Measurements from ENCODE around the gene OTUD3.
"Not testable (repeated sequence)": the region's sequence is repeated elsewhere in the genome, so short reads cannot be mapped to it uniquely, and the experiment has no call there.

OTUD3 gene

GRCh38 chr1:19926296-19927129 lies 44.3 kb downstream of the OTUD3 start:
- TF ChIP-seq CTCF (IDR thresholded peaks at IDR 0.05; ENCODE audit: insufficient read depth, low read length, poor library complexity, severe bottlenecking) = no peak
- Histone ChIP-seq H3K27me3 (replicated peaks; ENCODE audit: control insufficient read depth, insufficient read depth, low read length) (no peaks in the 10 kb centered on the region), H3K36me3 (ENCODE audit: control insufficient read depth, insufficient read depth, low read length) (no peaks in the 10 kb centered on the region), H3K4me3 (replicated peaks; ENCODE audit: low read depth, low read length) (no peak overlapping the region)
- DNase-seq (ENCODE audit: extremely low read depth, insufficient read length) = no peak

- H3K27me3 ChIP-seq (replicated peaks; ENCODE audit: control insufficient read depth, insufficient read depth, low read length); DNase-seq (ENCODE audit: extremely low read depth, insufficient read length); H3K4me3 ChIP-seq (replicated peaks; ENCODE audit: low read depth, low read length); H3K36me3 ChIP-seq (ENCODE audit: control insufficient read depth, insufficient read depth, low read length): not testable (repeated sequence)
Observed at GRCh38 chr1:19927130-19927421, 44.9 kb downstream of the OTUD3 start.

GRCh38 chr1:19932866-19933265 lies 50.7 kb downstream of the OTUD3 start:
- H3K4me3 ChIP-seq (replicated peaks; ENCODE audit: low read depth, low read length) = no peak overlapping the region
- no peak for DNase-seq (ENCODE audit: extremely low read depth, insufficient read length)
- H3K36me3 ChIP-seq (ENCODE audit: control insufficient read depth, insufficient read depth, low read length) = no peaks in the 10 kb centered on the region
- no peak for TF ChIP-seq CTCF (IDR thresholded peaks at IDR 0.05; ENCODE audit: insufficient read depth, low read length, poor library complexity, severe bottlenecking)
- H3K27me3 ChIP-seq (replicated peaks; ENCODE audit: control insufficient read depth, insufficient read depth, low read length) = no peaks in the 10 kb centered on the region; the same call in 1 of the 2 replicates

- Histone ChIP-seq H3K4me3 (replicated peaks; ENCODE audit: low read depth, low read length) (no peak overlapping the region), H3K27me3 (replicated peaks; ENCODE audit: control insufficient read depth, insufficient read depth, low read length) (no peaks in the 10 kb centered on the region; the same call in 1 of the 2 replicates), H3K36me3 (ENCODE audit: control insufficient read depth, insufficient read depth, low read length) (no peaks in the 10 kb centered on the region)
- no peak for DNase-seq (ENCODE audit: extremely low read depth, insufficient read length)
- TF ChIP-seq CTCF (IDR thresholded peaks at IDR 0.05; ENCODE audit: insufficient read depth, low read length, poor library complexity, severe bottlenecking) = no peak
Observed at GRCh38 chr1:19934336-19934735, 52.1 kb downstream of the OTUD3 start.

GRCh38 chr1:19936061-19936750 lies 54.0 kb downstream of the OTUD3 start:
- Histone ChIP-seq H3K27me3 (replicated peaks; ENCODE audit: control insufficient read depth, insufficient read depth, low read length) (no peaks in the 10 kb centered on the region; the same call in 1 of the 2 replicates), H3K4me3 (replicated peaks; ENCODE audit: low read depth, low read length) (no peak overlapping the region), H3K36me3 (ENCODE audit: control insufficient read depth, insufficient read depth, low read length) (no peaks in the 10 kb centered on the region)
- TF ChIP-seq CTCF (IDR thresholded peaks at IDR 0.05; ENCODE audit: insufficient read depth, low read length, poor library complexity, severe bottlenecking) = no peak
- DNase-seq (ENCODE audit: extremely low read depth, insufficient read length) = no peak

GRCh38 chr1:19938472-19938871 lies 56.3 kb downstream of the OTUD3 start:
- Histone ChIP-seq H3K4me3 (replicated peaks; ENCODE audit: low read depth, low read length) (no peak overlapping the region), H3K27me3 (replicated peaks; ENCODE audit: control insufficient read depth, insufficient read depth, low read length) (no peaks in the 10 kb centered on the region; the same call in 1 of the 2 replicates), H3K36me3 (ENCODE audit: control insufficient read depth, insufficient read depth, low read length) (no peaks in the 10 kb centered on the region)
- DNase-seq (ENCODE audit: extremely low read depth, insufficient read length) = no peak
- no peak for TF ChIP-seq CTCF (IDR thresholded peaks at IDR 0.05; ENCODE audit: insufficient read depth, low read length, poor library complexity, severe bottlenecking)

Measured in GM06990 (cell line).